Measurements from ENCODE around the gene TRPC4AP.

Gene TRPC4AP

DNA sequence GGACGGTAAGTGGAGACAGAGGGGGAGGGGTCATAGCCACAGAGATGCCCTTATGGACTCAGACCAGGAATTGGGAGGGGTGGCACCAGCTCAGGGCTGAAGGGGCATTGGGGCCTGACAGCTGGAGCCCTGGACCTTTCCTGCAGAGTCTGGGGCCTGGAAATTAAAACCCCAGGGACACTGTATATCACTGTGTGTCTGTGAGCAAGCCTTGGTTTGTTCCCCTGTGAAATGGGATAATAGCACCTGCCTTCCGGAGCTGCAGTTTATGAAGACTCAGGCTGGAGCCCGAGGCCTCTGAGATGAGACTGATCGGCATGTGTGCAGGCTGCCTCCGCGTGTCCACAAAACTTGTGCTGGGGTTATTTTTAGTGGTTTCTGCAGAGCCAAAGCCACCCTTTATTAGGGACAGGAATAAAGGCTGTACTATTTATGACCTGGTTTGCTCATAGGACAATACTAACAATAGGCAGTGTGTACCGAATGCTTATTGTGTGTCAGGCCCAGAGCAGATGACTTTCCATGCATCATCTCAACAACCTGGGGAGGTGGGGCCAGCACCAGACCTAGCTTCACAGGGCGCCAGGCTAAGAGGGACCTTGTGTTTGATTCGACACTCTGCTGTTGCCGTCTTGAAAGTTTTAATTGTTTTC, 114.4 kb downstream of the TRPC4AP start:
- no peak for TF ChIP-seq CTCF (IDR thresholded peaks at IDR 0.05; ENCODE audit: low read depth, low read length)
- no peak overlapping the region for H3K4me3 ChIP-seq (ENCODE audit: low read depth, low read length)

GRCh38 chr20:34977365-34978091, 115.1 kb downstream of the TRPC4AP start:
- no peak for TF ChIP-seq CTCF (IDR thresholded peaks at IDR 0.05; ENCODE audit: low read depth, low read length)
- H3K4me3 ChIP-seq (ENCODE audit: low read depth, low read length) = no peak overlapping the region

DNA sequence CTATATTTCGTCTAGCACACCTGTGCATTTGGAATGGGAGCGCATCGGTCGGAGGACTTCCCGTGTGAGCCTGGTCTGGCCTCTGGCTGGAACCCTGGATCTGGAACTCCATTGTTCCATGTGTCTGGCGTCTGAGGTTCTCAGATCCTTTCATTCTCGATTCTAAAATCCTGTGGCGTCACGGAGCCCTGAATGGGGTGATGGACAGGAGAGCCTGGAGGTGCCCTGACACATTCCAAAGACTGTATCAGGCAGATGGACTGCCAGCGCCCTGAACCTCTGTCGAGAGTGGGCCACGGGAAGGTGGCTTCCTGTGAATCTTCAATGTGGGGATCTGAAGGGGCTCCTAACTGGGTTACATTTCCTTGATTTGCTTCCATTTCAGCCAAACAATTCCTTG, 116.3 kb downstream of the TRPC4AP start:
- TF ChIP-seq CTCF (IDR thresholded peaks at IDR 0.05; ENCODE audit: low read depth, low read length) = no peak
- H3K4me3 ChIP-seq (ENCODE audit: low read depth, low read length) = no peak overlapping the region

DNA sequence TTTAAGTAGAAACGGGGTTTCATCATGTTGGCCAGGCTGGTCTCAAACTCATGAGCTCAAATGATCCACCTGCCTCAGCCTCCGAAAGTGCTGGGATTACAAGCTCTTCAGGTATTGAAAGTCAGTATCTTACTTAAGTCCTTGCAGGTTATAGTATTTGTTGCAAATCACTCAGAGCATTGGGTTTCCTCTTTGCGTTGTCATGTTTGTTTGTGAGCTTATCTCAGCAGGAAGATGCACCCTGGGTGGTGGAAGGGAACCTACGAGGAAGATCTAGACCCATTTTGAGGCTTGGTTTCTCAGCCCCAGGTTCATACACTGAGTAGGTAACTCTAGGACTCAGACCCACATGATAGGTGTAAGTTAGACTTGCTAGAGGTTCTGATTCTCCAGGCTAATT, 118.4 kb downstream of the TRPC4AP start:
- H3K4me3 ChIP-seq (ENCODE audit: low read depth, low read length) = no peak overlapping the region
- no peak for TF ChIP-seq CTCF (IDR thresholded peaks at IDR 0.05; ENCODE audit: low read depth, low read length)

- H3K4me3 ChIP-seq (ENCODE audit: low read depth, low read length) = no peak overlapping the region
- TF ChIP-seq CTCF (IDR thresholded peaks at IDR 0.05; ENCODE audit: low read depth, low read length) = no peak
These were observed 120.9 kb downstream of the TRPC4AP start for GRCh38 chr20:34971561-34972235.

DNA sequence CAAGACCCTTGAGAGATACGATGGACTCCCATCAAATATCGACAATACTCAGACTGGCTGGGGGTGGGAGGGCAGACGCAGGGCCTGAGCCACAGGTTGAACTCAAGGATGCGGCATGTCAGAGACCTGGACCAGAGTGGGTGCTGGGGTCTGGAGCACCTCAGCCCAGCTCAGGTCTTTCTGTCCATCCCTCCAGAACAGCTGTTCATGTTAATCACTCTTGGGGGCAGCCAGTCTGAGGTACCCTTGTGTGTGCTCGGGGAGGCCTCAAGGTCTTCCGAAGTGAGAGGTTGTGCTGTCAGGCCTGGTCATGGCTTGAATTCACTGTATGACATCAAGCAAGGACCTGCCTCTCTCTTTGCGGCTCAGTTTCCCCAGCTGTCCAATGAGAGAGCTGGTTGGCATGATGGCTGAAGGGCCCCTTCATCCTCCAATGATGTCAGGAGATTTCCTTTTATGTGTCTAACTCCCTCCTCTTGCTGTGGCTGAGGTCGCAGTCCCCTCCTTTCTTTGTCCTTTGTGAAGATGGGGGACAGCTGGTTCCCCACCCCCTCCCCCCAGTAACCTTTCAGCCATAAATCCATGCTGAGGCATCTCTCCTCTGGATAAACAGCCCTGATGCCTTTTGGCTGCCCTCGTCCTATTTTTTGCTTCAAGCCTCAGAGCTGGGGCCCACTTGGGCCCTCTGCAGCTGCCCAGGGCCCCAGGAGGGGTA, 121.6 kb downstream of the TRPC4AP start:
- H3K4me3 ChIP-seq (ENCODE audit: low read depth, low read length) = no peak overlapping the region
- TF ChIP-seq CTCF (IDR thresholded peaks at IDR 0.05; ENCODE audit: low read depth, low read length) = no peak
